RWPE1 (cell line): ENCODE measurements around the gene TUBA1B.
"Not testable (repeated sequence)": the region's sequence is repeated elsewhere in the genome, so short reads cannot be mapped to it uniquely, and the experiment has no call there.

Source experiments
- CTCF ChIA-PET: fragments of 350-600 bp; sonication (Branson Sonifier 250); formaldehyde crosslinking; extraction: SDS; loops from one replicate; lab custom pipeline; 2021; lab: Yijun Ruan, JAX
- POLR2A ChIA-PET: fragments of 400-600 bp; formaldehyde crosslinking; extraction: SDS; loops from one replicate; lab custom pipeline; 2020; ENCODE audit warnings: antibody characterized with exemption; ENCODE audit not compliant: low non-redundant PET; lab: Yijun Ruan, JAX
- DNase-seq: peaks from one replicate; pipeline ENCODE4 v3.0.0; 2012; ENCODE audit warnings: low spot score
- H3K27ac ChIP-seq: fragments of 450-650 bp; 2 replicates; pipeline ENCODE4 v1.5.1; 2017
- TF ChIP-seq, protein P1 (sequence below): fragments of 450-650 bp; conservative IDR thresholded peaks from 2 replicates; pipeline ENCODE4 v1.5.1; 2017; ENCODE audit warnings: low read depth, mild to moderate bottlenecking

Gene TUBA1B

DNA sequence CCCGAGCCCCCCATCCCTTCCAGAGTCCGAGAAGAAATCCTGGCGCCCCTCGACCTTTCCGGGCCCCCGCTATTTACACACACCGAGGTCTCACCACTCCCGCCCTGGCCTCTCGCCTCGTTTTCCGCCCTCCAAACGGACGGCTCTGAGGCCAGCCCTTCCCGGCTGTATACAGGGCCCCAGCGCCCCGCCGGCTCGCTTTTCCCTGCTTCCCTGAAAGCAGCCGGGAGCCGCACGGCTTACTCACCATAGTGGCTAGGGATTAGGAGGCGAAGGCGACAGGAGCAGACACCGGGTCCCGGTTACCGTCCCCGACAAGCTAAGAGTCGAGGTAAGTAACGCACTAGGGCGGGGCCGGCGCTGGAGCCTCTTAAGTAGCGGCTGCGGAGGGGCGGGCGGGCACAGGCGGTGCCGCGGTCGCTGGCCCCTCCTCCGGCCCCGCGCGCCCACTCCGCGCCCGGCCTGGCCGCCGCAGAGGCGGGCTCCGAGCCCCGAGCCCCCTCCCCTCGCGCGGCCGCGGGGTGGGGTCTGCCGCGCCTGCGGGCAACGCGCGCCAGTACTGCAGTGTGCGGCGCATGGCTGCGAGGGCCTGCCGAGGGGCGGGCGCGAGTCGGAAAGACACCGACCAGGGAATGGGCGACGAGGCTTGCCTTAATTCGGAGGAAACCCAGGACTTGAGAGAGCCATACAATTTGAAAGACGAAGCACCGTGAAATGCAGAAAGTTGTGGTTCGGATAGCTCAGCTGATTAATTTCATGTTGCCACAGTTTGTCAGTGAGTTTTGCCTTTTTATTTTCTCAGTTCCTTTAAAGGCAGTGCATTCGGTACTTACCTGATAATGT lies at the start of gene TUBA1B:
TUBA1B (minus strand) TSS at position 345 of the 843 bp plus-strand sequence; CDS start at position 250, 95 bp downstream.
- CTCF ChIA-PET: interaction anchor here (0.7 to 1.8 kb wide), 9 partner anchors 10 to 123 kb away, joined by 3 to 21 read pairs (median 5); partner anchors contain the start of gene DHH
- TF ChIP-seq, protein P1, sequence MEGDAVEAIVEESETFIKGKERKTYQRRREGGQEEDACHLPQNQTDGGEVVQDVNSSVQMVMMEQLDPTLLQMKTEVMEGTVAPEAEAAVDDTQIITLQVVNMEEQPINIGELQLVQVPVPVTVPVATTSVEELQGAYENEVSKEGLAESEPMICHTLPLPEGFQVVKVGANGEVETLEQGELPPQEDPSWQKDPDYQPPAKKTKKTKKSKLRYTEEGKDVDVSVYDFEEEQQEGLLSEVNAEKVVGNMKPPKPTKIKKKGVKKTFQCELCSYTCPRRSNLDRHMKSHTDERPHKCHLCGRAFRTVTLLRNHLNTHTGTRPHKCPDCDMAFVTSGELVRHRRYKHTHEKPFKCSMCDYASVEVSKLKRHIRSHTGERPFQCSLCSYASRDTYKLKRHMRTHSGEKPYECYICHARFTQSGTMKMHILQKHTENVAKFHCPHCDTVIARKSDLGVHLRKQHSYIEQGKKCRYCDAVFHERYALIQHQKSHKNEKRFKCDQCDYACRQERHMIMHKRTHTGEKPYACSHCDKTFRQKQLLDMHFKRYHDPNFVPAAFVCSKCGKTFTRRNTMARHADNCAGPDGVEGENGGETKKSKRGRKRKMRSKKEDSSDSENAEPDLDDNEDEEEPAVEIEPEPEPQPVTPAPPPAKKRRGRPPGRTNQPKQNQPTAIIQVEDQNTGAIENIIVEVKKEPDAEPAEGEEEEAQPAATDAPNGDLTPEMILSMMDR: no peak
- POLR2A ChIA-PET: interaction anchor here (0.7 to 1.5 kb wide), 8 partner anchors 43 to 135 kb away, joined by 3 to 5 read pairs (median 4); partner anchors contain the start of gene RHEBL1

DNA sequence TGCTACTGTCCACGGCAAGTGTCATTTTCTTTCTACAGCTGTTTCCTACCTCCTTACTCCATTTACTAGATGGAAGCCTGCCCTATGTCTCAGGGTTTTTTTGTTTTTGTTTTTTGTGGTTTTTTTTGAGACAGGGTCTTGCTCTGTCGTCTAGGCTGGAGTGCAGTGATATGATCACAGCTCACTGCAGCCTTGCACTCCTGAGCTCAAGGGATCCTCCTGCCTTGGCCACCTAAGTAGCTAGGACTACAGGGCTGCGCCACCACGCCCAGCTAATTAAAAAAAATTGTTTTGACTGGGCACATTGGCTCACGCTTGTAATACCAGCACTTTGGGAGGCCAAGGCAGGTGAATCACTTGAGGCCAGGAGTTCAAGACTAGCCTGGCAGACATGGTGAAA lies 43.0 kb upstream of the TUBA1B start:
- DNase-seq: no peak
- CTCF ChIA-PET: interaction anchor here (0.7 kb wide), 1 partner anchor 123 kb away, joined by 6 read pairs; no protein-coding TSS in a partner anchor
- TF ChIP-seq, protein P1: no peak
- POLR2A ChIA-PET: interaction anchor here (0.7 kb wide), 2 partner anchors 52 to 70 kb away, joined by 3 to 4 read pairs; no protein-coding TSS in a partner anchor
- H3K27ac ChIP-seq: no peak overlapping the region

More for the DNA sequence above, at the start of gene TUBA1B:
- peak within 1 kb of the TSS; percentile 99 for H3K27ac ChIP-seq
- DNase-seq: peak; percentile 85

DNA sequence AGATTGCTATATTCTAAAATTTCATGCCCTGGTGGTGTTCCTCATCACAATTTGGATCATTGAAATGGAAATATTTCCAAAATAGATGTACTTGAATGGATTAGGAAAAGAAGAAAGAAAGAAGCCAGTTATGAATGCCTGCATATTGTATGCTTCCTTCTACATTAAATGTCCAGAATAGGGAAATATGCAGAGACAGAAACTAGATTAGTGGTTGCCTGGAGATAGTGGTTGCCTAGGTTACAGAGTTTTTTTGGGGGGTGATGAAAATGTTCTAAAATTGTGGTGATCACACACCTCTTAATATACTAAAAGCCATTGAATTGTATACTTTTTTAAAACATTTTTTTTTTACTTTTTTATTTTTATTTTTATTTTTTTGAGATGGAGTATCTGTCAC lies 39.7 kb upstream of the TUBA1B start:
- ChIA-PET POLR2A (no interaction called here), CTCF (interaction anchor here (0.7 kb wide), 1 partner anchor 904 kb away, joined by 3 read pairs; no protein-coding TSS in a partner anchor)
- DNase-seq: no peak
- TF ChIP-seq, protein P1: no peak
- H3K27ac ChIP-seq: no peak overlapping the region

DNA sequence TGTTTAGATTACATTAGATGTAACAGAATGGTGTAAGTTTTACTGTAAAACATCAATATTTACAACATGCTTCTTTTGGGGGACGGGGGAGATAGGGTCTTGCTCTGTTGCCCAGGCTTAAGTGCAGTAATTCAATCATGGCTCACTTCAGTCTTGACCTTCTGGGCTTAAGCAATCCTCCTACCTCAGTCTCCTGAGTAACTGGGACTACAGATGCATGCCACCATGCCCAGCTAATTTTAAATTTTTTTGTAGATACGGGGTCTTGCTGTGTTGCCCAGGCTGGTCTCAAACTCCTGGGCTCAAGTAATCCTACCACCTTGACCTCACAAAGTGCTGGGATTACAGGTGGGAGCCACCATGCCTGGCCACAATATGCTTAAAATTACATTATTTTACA lies 33.9 kb upstream of the TUBA1B start:
- ChIA-PET CTCF (no interaction called here), POLR2A (interaction anchor here (0.6 kb wide), 1 partner anchor 1324 kb away, joined by 3 read pairs; no protein-coding TSS in a partner anchor)
- no peak for DNase-seq
- TF ChIP-seq, protein P1: no peak
- H3K27ac ChIP-seq: no peak overlapping the region

DNA sequence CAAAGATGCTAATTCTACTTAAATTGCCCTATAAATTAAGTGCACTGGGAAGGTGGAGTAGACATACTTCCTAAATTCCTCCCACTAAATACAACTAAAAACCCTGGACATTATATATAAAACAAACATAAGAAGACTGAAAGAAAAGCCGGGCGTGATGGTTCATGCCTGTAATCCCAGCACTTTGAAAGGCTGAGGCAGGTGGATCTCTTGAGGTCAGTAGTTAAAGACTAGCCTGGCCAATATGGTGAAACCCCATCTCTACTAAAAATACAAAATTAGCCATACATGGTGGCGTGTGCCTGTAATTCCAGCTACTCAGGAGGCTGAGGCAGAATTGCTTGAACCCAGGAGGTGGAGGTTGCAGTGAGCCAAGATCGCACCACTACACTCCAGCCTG lies 30.7 kb upstream of the TUBA1B start:
- H3K27ac ChIP-seq, POLR2A ChIA-PET, DNase-seq: not testable (repeated sequence)
- CTCF ChIA-PET: interaction anchor here (0.8 kb wide), 1 partner anchor 72 kb away, joined by 3 read pairs; no protein-coding TSS in a partner anchor

DNA sequence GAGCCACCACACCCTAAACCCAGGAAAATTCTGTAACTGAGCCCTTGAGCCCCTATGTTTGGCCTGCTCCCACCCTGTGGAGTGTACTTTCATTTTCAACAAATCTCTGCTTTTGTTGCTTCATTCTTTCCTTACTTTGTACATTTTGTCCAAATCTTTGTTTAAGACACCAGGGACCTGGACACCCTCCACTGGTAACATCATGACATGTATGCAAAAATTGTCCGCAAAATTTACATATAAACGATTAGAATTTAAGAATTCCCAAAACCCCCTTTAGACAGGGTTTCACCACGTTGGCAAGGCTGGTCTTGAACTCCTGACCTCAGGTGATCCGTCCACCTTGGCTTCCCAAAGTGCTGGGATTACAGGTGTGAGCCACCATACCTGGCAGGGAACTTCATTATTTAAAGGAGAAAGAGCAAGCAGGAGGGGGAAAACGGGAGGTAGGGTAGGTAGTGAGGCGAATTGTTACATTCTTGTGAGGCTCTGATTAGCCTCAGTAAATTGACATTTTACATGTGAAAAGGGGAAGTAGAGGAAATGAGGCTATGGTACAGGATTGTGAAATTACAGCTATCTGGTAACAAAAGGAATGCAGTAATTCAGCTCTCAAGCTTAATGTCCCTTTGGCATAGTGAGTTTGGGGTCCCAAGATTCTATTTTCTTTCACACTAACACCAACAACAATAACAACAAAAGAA lies 30.0 kb upstream of the TUBA1B start:
- CTCF ChIA-PET: no interaction called here
- POLR2A ChIA-PET: no interaction called here
- no peak for DNase-seq
- no peak overlapping the region for H3K27ac ChIP-seq
- TF ChIP-seq, protein P1: no peak
